GM18502 (cell line): ENCODE results near the gene CDH2.

Source experiments
- ATAC-seq: cut with Tn5 transposase; IDR thresholded peaks from one replicate; pipeline ENCODE4 v1.9.1; 2021; ENCODE audit warnings: mild to moderate bottlenecking; ENCODE audit not compliant: unreplicated experiment, poor library complexity

Gene CDH2

GRCh38 chr18:28174181-28174905 is 2.6 kb downstream of the CDH2 start:
- no peak for ATAC-seq

- no peak for ATAC-seq
Measured at GRCh38 chr18:28171837-28172236, 5.1 kb downstream of the CDH2 start.

GRCh38 chr18:28168725-28169124 is 8.2 kb downstream of the CDH2 start:
- ATAC-seq = no peak

GRCh38 chr18:28167835-28168349 is 9.0 kb downstream of the CDH2 start:
- ATAC-seq = no peak

GRCh38 chr18:28164771-28165483 is 12.0 kb downstream of the CDH2 start:
- no peak for ATAC-seq

- no peak for ATAC-seq
Measured at GRCh38 chr18:28163201-28163775, 13.6 kb downstream of the CDH2 start.

- ATAC-seq = no peak
Measured at GRCh38 chr18:28161608-28162599, 15.0 kb downstream of the CDH2 start.

- no peak for ATAC-seq
Measured at GRCh38 chr18:28159055-28159454, 17.9 kb downstream of the CDH2 start.

- no peak for ATAC-seq
Measured at GRCh38 chr18:28158083-28158581, 18.8 kb downstream of the CDH2 start.

- ATAC-seq = no peak
Measured at GRCh38 chr18:28153485-28154065, 23.4 kb downstream of the CDH2 start.

GRCh38 chr18:28152754-28153153 is 24.2 kb downstream of the CDH2 start:
- ATAC-seq = no peak

- no peak for ATAC-seq
Measured at GRCh38 chr18:28152354-28152753, 24.6 kb downstream of the CDH2 start.

- ATAC-seq = no peak
Measured at GRCh38 chr18:28151434-28151833, 25.5 kb downstream of the CDH2 start.

- ATAC-seq = no peak
Measured at GRCh38 chr18:28150925-28151324, 26.0 kb downstream of the CDH2 start.

- no peak for ATAC-seq
Measured at GRCh38 chr18:28149810-28150420, 27.0 kb downstream of the CDH2 start.

GRCh38 chr18:28147674-28148171 is 29.2 kb downstream of the CDH2 start:
- no peak for ATAC-seq

GRCh38 chr18:28143725-28144124 is 33.2 kb downstream of the CDH2 start:
- ATAC-seq = no peak

GRCh38 chr18:28138816-28139215 is 38.1 kb downstream of the CDH2 start:
- no peak for ATAC-seq

GRCh38 chr18:28136071-28136470 is 40.9 kb downstream of the CDH2 start:
- ATAC-seq = no peak
